HG02763 (cell line): Measurements from ENCODE around the gene EPX.

Source experiments
- ATAC-seq: cut with Tn5 transposase; IDR thresholded peaks from one replicate; pipeline ENCODE4 v1.9.1; 2021; ENCODE audit warnings: mild to moderate bottlenecking, moderate library complexity; ENCODE audit not compliant: unreplicated experiment

The EPX gene

GRCh38 chr17:58249270-58250133 lies 57.0 kb downstream of the EPX start:
- ATAC-seq: no peak

- ATAC-seq: no peak
Measured at GRCh38 chr17:58250344-58251011, 58.0 kb downstream of the EPX start.

GRCh38 chr17:58252141-58252540 lies 59.6 kb downstream of the EPX start:
- no peak for ATAC-seq

- no peak for ATAC-seq
Measured at GRCh38 chr17:58253082-58253481, 60.6 kb downstream of the EPX start.
